Adrenal gland (tissue), 5 donors: ENCODE data around the gene GPAT2.
"Not testable (repeated sequence)": the region's sequence is repeated elsewhere in the genome, so short reads cannot be mapped to it uniquely, and the experiment has no call there.

ENCODE experiments used
- POLR2A ChIP-seq, 2 donors: fragments of 450-650 bp; IDR thresholded peaks; one replicate each; pipeline ENCODE4 v1.6.1; 2017; ENCODE audit warnings: antibody characterized with exemption in 2 of 2, mild to moderate bottlenecking in 2 of 2, moderate library complexity in 1 of 2
- TF ChIP-seq, protein P1 (sequence below), 6 experiments: fragments of 450-650 bp in 4 of 6; fragments of 200-600 bp in 2 of 6; sonication (generic) in 1 of 6; IDR thresholded peaks; 1 replicate in 5 of 6; 2 replicates in 1 of 6; pipeline versions ENCODE4 v1.5.1 to v1.8.0; 2016 to 2021; ENCODE audit warnings: antibody characterized with exemption in 6 of 6, mild to moderate bottlenecking in 2 of 6, moderate library complexity in 1 of 6
- donor health status: DM: no; HTN: no; CAD: no.

DNA sequence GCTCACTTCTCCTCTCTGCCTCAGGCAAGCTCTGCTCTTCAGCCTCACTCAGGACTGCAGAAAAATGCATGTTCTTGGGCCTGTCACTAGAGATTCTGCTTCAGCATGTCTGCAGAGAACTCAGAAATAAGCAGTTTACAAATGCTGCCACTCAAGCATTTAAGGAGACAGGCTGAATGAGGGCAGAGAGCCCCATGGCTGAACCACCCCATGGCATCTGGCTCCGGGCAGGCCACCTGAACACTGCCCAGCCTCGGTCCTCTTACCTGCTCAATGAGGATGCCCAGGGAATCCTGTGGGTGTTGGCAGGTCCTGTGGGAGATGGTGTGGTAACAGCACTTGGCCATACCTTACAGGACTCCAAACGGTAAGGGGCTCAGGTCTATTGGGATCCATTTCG, 31.2 kb upstream of the GPAT2 start:
- TF ChIP-seq, protein P1, sequence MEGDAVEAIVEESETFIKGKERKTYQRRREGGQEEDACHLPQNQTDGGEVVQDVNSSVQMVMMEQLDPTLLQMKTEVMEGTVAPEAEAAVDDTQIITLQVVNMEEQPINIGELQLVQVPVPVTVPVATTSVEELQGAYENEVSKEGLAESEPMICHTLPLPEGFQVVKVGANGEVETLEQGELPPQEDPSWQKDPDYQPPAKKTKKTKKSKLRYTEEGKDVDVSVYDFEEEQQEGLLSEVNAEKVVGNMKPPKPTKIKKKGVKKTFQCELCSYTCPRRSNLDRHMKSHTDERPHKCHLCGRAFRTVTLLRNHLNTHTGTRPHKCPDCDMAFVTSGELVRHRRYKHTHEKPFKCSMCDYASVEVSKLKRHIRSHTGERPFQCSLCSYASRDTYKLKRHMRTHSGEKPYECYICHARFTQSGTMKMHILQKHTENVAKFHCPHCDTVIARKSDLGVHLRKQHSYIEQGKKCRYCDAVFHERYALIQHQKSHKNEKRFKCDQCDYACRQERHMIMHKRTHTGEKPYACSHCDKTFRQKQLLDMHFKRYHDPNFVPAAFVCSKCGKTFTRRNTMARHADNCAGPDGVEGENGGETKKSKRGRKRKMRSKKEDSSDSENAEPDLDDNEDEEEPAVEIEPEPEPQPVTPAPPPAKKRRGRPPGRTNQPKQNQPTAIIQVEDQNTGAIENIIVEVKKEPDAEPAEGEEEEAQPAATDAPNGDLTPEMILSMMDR (IDR thresholded peaks at IDR 0.05): not testable (repeated sequence)
- TF ChIP-seq POLR2A (IDR thresholded peaks at IDR 0.05): not testable (repeated sequence)
